GM12873 (cell line): ENCODE results near the gene MAGEE1.

ENCODE experiments used
- TF ChIP-seq, protein P1 (sequence below): IDR thresholded peaks from 2 replicates; pipeline ENCODE4 v1.5.1; 2012; ENCODE audit warnings: low read depth, mild to moderate bottlenecking, moderate library complexity, low read length, control low read depth; ENCODE audit not compliant: insufficient read depth; ENCODE audit errors: missing control alignments

The MAGEE1 gene, protein sequence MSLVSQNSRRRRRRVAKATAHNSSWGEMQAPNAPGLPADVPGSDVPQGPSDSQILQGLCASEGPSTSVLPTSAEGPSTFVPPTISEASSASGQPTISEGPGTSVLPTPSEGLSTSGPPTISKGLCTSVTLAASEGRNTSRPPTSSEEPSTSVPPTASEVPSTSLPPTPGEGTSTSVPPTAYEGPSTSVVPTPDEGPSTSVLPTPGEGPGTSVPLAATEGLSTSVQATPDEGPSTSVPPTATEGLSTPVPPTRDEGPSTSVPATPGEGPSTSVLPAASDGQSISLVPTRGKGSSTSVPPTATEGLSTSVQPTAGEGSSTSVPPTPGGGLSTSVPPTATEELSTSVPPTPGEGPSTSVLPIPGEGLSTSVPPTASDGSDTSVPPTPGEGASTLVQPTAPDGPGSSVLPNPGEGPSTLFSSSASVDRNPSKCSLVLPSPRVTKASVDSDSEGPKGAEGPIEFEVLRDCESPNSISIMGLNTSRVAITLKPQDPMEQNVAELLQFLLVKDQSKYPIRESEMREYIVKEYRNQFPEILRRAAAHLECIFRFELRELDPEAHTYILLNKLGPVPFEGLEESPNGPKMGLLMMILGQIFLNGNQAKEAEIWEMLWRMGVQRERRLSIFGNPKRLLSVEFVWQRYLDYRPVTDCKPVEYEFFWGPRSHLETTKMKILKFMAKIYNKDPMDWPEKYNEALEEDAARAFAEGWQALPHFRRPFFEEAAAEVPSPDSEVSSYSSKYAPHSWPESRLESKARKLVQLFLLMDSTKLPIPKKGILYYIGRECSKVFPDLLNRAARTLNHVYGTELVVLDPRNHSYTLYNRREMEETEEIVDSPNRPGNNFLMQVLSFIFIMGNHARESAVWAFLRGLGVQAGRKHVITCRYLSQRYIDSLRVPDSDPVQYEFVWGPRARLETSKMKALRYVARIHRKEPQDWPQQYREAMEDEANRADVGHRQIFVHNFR

DNA sequence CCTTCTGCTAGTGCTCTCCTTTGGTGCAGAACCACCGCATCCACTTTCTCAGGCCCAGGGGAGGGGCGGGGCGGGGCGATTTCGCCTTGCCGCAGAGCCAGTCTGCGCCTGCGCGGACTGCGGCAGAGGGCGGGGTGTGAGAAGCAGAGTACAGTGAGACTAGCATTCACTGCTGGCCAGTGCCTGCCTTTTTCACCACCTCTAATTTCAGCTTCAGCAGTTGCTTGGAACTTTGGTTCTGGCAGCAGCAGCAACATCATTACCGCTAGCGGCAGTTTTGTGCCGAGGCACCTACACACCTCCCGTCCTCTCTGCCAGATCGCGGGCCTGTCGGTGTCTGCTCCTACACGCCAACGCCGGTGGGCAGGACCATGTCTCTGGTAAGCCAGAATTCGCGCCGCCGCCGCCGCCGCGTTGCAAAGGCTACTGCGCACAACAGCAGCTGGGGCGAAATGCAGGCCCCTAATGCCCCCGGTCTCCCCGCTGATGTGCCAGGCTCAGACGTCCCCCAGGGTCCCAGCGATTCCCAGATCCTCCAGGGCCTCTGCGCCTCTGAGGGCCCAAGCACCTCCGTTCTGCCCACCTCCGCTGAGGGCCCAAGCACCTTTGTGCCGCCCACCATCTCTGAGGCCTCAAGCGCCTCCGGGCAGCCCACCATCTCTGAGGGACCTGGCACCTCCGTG lies at the start of gene MAGEE1:
MAGEE1 (plus strand) TSS at position 151 of the 683 bp plus-strand sequence; CDS start at position 372, 221 bp downstream.
- TF ChIP-seq, protein P1, sequence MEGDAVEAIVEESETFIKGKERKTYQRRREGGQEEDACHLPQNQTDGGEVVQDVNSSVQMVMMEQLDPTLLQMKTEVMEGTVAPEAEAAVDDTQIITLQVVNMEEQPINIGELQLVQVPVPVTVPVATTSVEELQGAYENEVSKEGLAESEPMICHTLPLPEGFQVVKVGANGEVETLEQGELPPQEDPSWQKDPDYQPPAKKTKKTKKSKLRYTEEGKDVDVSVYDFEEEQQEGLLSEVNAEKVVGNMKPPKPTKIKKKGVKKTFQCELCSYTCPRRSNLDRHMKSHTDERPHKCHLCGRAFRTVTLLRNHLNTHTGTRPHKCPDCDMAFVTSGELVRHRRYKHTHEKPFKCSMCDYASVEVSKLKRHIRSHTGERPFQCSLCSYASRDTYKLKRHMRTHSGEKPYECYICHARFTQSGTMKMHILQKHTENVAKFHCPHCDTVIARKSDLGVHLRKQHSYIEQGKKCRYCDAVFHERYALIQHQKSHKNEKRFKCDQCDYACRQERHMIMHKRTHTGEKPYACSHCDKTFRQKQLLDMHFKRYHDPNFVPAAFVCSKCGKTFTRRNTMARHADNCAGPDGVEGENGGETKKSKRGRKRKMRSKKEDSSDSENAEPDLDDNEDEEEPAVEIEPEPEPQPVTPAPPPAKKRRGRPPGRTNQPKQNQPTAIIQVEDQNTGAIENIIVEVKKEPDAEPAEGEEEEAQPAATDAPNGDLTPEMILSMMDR: no peak

DNA sequence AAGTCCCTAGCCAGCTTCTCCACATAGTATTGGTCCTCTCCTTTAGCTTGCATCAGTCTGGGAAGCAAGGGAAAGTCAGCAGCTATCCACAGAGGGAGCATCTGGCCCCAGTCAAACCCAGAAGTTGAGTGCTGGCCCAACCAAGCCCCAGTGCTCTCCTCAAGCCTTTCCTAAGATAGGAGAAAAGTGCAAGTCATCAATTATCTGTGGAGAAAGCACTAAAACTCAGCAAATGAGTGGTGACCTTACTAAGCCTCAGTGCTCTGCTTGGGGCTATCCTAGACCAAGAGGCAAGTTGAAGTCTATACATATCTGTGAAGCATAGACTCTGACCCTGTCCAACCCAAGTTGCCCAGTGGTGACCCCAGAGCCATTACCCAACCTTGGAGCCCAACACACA lies 28.5 kb upstream of the MAGEE1 start:
- TF ChIP-seq, protein P1: no peak

DNA sequence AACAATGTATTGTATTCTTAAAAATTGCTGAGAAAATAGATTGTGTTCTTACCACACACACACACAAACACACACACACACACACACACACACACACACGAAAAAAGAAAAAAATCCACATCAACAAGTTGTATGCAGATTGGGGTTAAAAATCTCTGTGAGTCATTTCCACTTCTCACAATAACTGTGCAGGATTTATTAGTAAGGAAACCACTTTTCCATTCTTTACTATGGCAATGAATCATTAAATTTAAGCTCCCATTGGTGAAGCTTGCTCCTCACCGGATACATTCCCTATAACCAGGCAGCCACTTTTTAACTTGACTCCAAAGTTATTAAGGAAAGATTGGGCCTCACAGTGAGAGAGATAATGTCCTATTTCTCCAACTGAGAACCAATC lies 19.7 kb upstream of the MAGEE1 start:
- TF ChIP-seq, protein P1: no peak

DNA sequence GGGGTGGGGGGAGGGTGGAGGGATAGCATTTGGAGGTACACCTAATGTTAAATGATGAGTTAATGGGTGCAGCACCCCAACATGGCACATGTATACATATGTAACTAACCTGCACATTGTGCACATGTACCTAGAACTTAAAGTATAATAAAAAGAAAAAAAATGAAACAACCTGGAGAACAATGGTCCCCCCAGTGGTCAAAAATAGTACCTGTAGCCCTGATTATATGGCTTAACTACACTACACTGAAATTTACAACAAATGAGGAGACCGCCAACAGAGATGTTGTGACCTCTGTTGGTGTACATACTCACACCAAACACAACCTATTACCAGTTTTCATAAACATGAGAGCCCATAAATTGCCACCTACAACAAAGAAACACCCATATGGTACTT lies 7.3 kb upstream of the MAGEE1 start:
- TF ChIP-seq, protein P1: peak; percentile 26

DNA sequence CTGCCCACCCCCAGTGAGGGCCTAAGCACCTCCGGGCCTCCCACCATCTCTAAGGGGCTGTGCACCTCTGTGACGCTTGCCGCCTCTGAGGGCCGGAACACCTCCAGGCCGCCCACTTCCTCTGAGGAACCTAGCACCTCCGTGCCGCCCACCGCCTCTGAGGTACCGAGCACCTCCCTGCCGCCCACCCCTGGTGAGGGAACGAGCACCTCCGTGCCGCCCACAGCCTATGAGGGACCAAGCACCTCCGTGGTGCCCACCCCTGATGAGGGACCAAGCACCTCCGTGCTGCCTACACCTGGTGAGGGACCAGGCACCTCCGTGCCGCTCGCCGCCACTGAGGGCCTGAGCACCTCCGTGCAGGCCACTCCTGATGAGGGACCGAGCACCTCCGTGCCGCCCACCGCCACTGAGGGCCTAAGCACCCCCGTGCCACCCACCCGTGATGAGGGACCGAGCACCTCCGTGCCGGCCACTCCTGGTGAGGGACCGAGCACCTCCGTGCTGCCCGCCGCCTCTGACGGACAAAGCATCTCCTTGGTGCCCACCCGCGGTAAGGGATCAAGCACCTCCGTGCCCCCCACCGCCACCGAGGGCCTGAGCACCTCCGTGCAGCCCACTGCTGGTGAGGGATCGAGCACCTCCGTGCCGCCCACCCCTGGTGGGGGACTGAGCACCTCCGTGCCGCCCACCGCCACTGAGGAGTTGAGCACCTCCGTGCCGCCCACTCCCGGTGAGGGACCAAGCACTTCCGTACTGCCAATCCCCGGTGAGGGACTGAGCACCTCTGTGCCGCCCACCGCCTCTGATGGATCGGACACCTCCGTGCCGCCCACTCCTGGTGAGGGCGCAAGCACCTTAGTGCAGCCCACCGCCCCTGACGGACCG lies 977 bp downstream of the MAGEE1 start:
- TF ChIP-seq, protein P1: no peak

DNA sequence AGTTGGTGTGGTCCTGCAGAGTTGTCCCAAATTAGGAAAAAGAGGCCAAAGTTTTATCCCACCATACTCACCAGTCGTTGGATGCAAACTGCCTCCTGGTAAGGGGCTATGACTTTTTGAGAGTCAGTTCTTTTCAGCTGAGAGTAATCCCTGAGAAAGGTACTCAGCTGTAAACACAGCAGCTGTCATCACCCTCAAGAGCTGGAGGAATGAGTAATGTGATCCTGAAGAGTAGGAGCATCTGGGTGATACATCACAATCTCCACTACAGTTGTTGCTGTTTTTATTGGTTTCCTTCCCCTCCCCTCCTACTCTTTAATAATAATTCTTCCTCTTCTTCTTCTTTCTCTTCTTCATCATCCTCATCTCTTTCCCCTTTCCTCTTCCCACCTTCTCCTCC lies 5.7 kb downstream of the MAGEE1 start:
- TF ChIP-seq, protein P1: no peak
